AG04449 (cell line): ENCODE measurements around the gene SLC25A4.
A peak's percentile ranks its signal among the peaks of the same experiment; 100 is the strongest.

Experiments used
- CTCF ChIA-PET: fragments of 350-600 bp; formaldehyde crosslinking; extraction: SDS; loops from one replicate; lab custom pipeline; 2021; ENCODE audit warnings: antibody characterized with exemption; lab: Yijun Ruan, JAX
- POLR2A ChIA-PET: fragments of 400-600, 350-600 bp; formaldehyde crosslinking; extraction: SDS; loops from one replicate; lab custom pipeline; 2020; ENCODE audit warnings: antibody characterized with exemption, inconsistent platforms; lab: Yijun Ruan, JAX
- DNase-seq: peaks from one replicate; pipeline ENCODE4 v3.0.0-alpha.2; 2010; ENCODE audit warnings: low read depth, low spot score
- H3K4me3 ChIP-seq: 2 replicates; pipeline ENCODE4 v1.5.1; 2011; ENCODE audit warnings: low read depth, mild to moderate bottlenecking, control low read depth, low read length
- CTCF ChIP-seq: IDR thresholded peaks from one replicate; pipeline ENCODE4 v1.5.1; 2011; ENCODE audit warnings: mild to moderate bottlenecking, moderate library complexity, low read length, control low read depth, inconsistent platforms; ENCODE audit not compliant: insufficient read depth; ENCODE audit errors: missing control alignments

The SLC25A4 gene

DNA sequence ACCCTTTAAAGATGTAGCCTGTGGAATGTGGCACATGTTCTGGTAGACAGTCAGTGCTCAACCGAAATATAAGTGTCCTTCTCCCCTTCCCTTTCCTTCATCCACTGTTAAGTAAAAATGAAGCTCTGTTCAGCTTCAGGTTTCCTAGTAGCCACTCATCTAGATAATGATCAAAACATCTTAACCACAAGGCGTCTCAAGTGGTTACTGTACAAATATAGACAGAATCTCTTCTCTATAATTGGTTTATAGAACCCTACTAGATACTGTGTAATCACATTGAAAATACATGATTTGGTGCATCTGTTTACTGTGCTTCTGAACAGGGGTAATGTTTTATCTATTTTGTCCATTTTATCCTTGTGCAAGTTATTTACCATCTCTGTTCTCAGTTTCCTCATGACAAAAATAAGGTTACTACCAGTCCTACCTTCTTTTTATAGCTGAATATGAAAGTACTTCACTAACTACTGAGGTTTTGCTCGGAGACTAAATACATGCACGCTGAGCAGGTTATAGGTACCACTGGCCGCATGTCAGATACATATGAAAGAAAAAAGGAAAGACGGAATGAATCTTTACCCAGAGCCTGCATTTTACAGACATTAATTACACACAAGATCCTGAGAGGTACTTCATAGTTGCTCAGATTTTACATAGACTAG is 20.3 kb upstream of the SLC25A4 start:
- no peak for TF ChIP-seq CTCF
- POLR2A ChIA-PET: no interaction called here
- CTCF ChIA-PET: interaction anchor here (1.0 to 1.1 kb wide), 2 partner anchors 12 to 83 kb away, joined by 3 to 5 read pairs; no protein-coding TSS in a partner anchor
- no peak for DNase-seq
- H3K4me3 ChIP-seq: no peak overlapping the region

- TF ChIP-seq CTCF: no peak
- CTCF ChIA-PET: interaction anchor here (0.7 to 1.1 kb wide), 2 partner anchors 11 kb away, joined by 3 to 5 read pairs; no protein-coding TSS in a partner anchor
- H3K4me3 ChIP-seq: no peak overlapping the region
- DNase-seq: no peak
- POLR2A ChIA-PET: no interaction called here
These were observed 19.1 kb upstream of the SLC25A4 start for GRCh38 chr4:185124006-185124405.

- peak overlapping the region; percentile 54 for H3K4me3 ChIP-seq
- CTCF ChIA-PET: interaction anchor here (0.9 to 1.4 kb wide), 3 partner anchors 10 to 87 kb away, joined by 3 to 5 read pairs (median 4); partner anchors contain the start of gene SLC25A4
- no peak for TF ChIP-seq CTCF
- POLR2A ChIA-PET: no interaction called here
- no peak for DNase-seq
These were observed 15.8 kb upstream of the SLC25A4 start for GRCh38 chr4:185127021-185127925.

GRCh38 chr4:185128272-185129119 is 14.6 kb upstream of the SLC25A4 start:
- peak overlapping the region; percentile 51 for H3K4me3 ChIP-seq
- CTCF ChIA-PET: interaction anchor here (0.9 to 1.1 kb wide), 3 partner anchors 8 to 14 kb away, joined by 3 to 4 read pairs (median 4); partner anchors contain the start of gene SLC25A4
- no peak for TF ChIP-seq CTCF
- POLR2A ChIA-PET: no interaction called here
- DNase-seq: no peak

DNA sequence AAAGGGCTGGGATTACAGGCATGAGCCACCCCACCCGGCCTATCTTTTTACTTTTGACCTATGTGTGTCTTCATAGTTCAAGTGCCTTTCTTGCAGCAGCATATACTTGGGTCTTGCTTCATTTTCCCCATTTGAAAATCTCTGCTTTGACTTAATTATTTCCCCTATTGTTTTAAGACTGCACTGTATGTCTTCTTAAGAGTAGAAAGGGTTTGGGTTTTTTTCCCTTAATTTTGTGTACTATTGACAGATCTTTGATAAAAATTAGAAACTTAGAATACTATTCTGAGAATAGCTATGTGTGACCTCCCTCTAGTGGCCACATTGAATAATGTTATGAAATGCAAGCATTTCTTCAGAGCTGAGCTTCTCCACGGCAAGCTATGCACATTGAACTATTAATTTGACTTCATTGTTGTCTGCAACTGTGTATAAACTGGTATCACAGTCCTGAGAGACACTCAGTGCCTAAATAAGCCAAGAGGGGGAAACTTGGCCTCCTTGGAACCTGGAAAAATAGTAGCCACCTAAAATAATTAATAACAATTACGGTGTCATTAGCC is 8.7 kb upstream of the SLC25A4 start:
- peak; percentile 34 for TF ChIP-seq CTCF
- ChIA-PET POLR2A (interaction anchor here (0.9 kb wide), 1 partner anchor 9 kb away, joined by 5 read pairs; the partner anchor contains the start of gene SLC25A4), CTCF (interaction anchor here (0.6 to 4.3 kb wide), 27 partner anchors 9 to 524 kb away, joined by 3 to 66 read pairs (median 4); partner anchors contain the start of gene SLC25A4)
- H3K4me3 ChIP-seq: no peak overlapping the region
- no peak for DNase-seq
